Measurements from ENCODE around the gene RTN4RL2. TPM values are rescaled to one million over a fixed set of nuclear protein-coding genes. Genes with fewer than 3 reads are reported as not detected.
A peak's percentile ranks its signal among the peaks of the same experiment; 100 is the strongest.

The RTN4RL2 gene
- total and polyA plus RNA-seq, 9 of the 15 experiments (the other 6 are each of a cell fraction or from before 2014, with no cell fraction given) = 0.06 to 1.9 (median 0.34) TPM; not detected in 4

GRCh38 chr11:57480409-57481137, 20.2 kb downstream of the RTN4RL2 start (continued):
- TF ChIP-seq RBM15 (IDR thresholded peaks at IDR 0.05; ENCODE audit: insufficient read depth, low read length) (no peak), MAFG (tag; conservative IDR thresholded peaks at IDR 0.05) (no peak), ELK3 (CRISPR knock-in tag; IDR thresholded peaks at IDR 0.05) (no peak), TRIM28 (IDR thresholded peaks at IDR 0.05) (no peak), RCOR1 (IDR thresholded peaks at IDR 0.05; ENCODE audit: borderline replicate concordance in 1 of 2, low read depth in 2 of 2, low read length in 2 of 2) (peak in 1 of 2 experiments; percentile 73; a peak in 2 of 4 replicates), DNMT1 (IDR thresholded peaks at IDR 0.05) (no peak), RNF219 (CRISPR knock-in tag; IDR thresholded peaks at IDR 0.05) (no peak), REST (IDR thresholded peaks at IDR 0.05; ENCODE audit: borderline replicate concordance) (peak; percentile 64), REST (CRISPR knock-in tag; IDR thresholded peaks at IDR 0.05; ENCODE audit: low read depth) (no peak), IFI16 (CRISPR knock-in tag; IDR thresholded peaks at IDR 0.05) (no peak), ZNF408 (CRISPR knock-in tag; IDR thresholded peaks at IDR 0.05; ENCODE audit: low read depth) (no peak)
- TF ChIP-seq, protein P1, sequence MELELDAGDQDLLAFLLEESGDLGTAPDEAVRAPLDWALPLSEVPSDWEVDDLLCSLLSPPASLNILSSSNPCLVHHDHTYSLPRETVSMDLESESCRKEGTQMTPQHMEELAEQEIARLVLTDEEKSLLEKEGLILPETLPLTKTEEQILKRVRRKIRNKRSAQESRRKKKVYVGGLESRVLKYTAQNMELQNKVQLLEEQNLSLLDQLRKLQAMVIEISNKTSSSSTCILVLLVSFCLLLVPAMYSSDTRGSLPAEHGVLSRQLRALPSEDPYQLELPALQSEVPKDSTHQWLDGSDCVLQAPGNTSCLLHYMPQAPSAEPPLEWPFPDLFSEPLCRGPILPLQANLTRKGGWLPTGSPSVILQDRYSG (tag; conservative IDR thresholded peaks at IDR 0.05; ENCODE audit: low read depth) = no peak
- TF ChIP-seq, protein P2, sequence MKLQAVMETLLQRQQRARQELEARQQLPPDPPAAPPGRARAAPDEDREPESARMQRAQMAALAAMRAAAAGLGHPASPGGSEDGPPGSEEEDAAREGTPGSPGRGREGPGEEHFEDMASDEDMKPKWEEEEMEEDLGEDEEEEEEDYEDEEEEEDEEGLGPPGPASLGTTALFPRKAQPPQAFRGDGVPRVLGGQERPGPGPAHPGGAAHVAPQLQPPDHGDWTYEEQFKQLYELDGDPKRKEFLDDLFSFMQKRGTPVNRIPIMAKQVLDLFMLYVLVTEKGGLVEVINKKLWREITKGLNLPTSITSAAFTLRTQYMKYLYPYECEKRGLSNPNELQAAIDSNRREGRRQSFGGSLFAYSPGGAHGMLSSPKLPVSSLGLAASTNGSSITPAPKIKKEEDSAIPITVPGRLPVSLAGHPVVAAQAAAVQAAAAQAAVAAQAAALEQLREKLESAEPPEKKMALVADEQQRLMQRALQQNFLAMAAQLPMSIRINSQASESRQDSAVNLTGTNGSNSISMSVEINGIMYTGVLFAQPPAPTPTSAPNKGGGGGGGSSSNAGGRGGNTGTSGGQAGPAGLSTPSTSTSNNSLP (IDR thresholded peaks at IDR 0.05; ENCODE audit: borderline replicate concordance, low read depth, low read length) = no peak
